SK-N-SH treated with all-trans-retinoic acid at 6 μM for 48 hours (cell line): Measurements from ENCODE around the gene CAV1.
A peak's percentile ranks its signal among the peaks of the same experiment; 100 is the strongest.

ENCODE experiments used
- ATAC-seq: fragments of 200-7000 bp; cut with Tn5 transposase; 3 replicates; pipeline ENCODE4 v1.9.1; 2020; ENCODE audit warnings: mild to moderate bottlenecking, moderate library complexity
- BACH2 ChIP-seq: fragments of 250-450 bp; sonication (Bioruptor Pico); IDR thresholded peaks from 2 replicates; pipeline ENCODE4 v1.9.0; 2021; ENCODE audit warnings: mild to moderate bottlenecking, borderline replicate concordance
- CSDC2 ChIP-seq: fragments of 250-450 bp; sonication (Bioruptor Pico); IDR thresholded peaks from 2 replicates; pipeline ENCODE4 v1.5.0; 2020; ENCODE audit warnings: mild to moderate bottlenecking, moderate library complexity
- ESRRG ChIP-seq: fragments of 250-450 bp; sonication (Bioruptor Pico); IDR thresholded peaks from 2 replicates; pipeline ENCODE4 v1.6.1; 2021; ENCODE audit warnings: mild to moderate bottlenecking
- GLIS3 ChIP-seq: fragments of 250-450 bp; sonication (Bioruptor Pico); IDR thresholded peaks from 2 replicates; pipeline ENCODE4 v1.5.0; 2020; ENCODE audit warnings: mild to moderate bottlenecking, moderate library complexity
- ISL1 ChIP-seq: fragments of 250-450 bp; sonication (Bioruptor Pico); IDR thresholded peaks from 2 replicates; pipeline ENCODE4 v2.1.2; 2022; ENCODE audit warnings: mild to moderate bottlenecking, moderate library complexity
- OSR1 ChIP-seq: fragments of 250-450 bp; sonication (Bioruptor Pico); IDR thresholded peaks from 2 replicates; pipeline ENCODE4 v1.8.0; 2022; ENCODE audit warnings: moderate library complexity, mild to moderate bottlenecking, inconsistent platforms
- PPARA ChIP-seq: fragments of 250-450 bp; sonication (Bioruptor Pico); IDR thresholded peaks from 2 replicates; pipeline ENCODE4 v1.5.0; 2020; ENCODE audit warnings: mild to moderate bottlenecking, borderline replicate concordance
- RARB ChIP-seq: fragments of 250-450 bp; sonication (Bioruptor Pico); IDR thresholded peaks from 2 replicates; pipeline ENCODE4 v1.8.0; 2021; ENCODE audit warnings: mild to moderate bottlenecking, moderate library complexity
- SNAI2 ChIP-seq: fragments of 250-450 bp; sonication (Bioruptor Pico); IDR thresholded peaks from 2 replicates; pipeline ENCODE4 v1.5.0; 2020; ENCODE audit warnings: mild to moderate bottlenecking, moderate library complexity
- TCF4 ChIP-seq: fragments of 250-450 bp; sonication (Bioruptor Pico); IDR thresholded peaks from 2 replicates; pipeline ENCODE4 v1.8.0; 2021; ENCODE audit warnings: mild to moderate bottlenecking, moderate library complexity, borderline replicate concordance
- ZC3H10 ChIP-seq: fragments of 250-450 bp; sonication (Bioruptor Pico); IDR thresholded peaks from 2 replicates; pipeline ENCODE4 v1.5.1; 2021; ENCODE audit warnings: mild to moderate bottlenecking, moderate library complexity
- ZFP3 ChIP-seq: fragments of 250-450 bp; sonication (Bioruptor Pico); IDR thresholded peaks from 2 replicates; pipeline ENCODE4 v1.5.0; 2020; ENCODE audit warnings: mild to moderate bottlenecking, moderate library complexity
- ZFP30 ChIP-seq: fragments of 450-650 bp; formaldehyde crosslinking; IDR thresholded peaks from 2 replicates; pipeline ENCODE4 v1.5.0; 2022; ENCODE audit warnings: mild to moderate bottlenecking, moderate library complexity
- ZNF565 ChIP-seq: fragments of 450-650 bp; formaldehyde crosslinking; conservative IDR thresholded peaks from 2 replicates; pipeline ENCODE4 v1.5.0; 2020; ENCODE audit warnings: low read depth, mild to moderate bottlenecking, moderate library complexity
- ZNF70 ChIP-seq: fragments of 450-650 bp; formaldehyde crosslinking; IDR thresholded peaks from 2 replicates; pipeline ENCODE4 v1.5.0; 2020; ENCODE audit warnings: mild to moderate bottlenecking, moderate library complexity
- ZNF8 ChIP-seq: fragments of 450-650 bp; formaldehyde crosslinking; IDR thresholded peaks from 2 replicates; pipeline ENCODE4 v1.5.0; 2020; ENCODE audit warnings: mild to moderate bottlenecking, moderate library complexity
- TF ChIP-seq, protein P1 (sequence below): fragments of 250-450 bp; sonication (Bioruptor Pico); IDR thresholded peaks from 2 replicates; pipeline ENCODE4 v1.8.0; 2021; ENCODE audit warnings: low read depth, mild to moderate bottlenecking, moderate library complexity, borderline replicate concordance
- TF ChIP-seq, protein P2 (sequence below): fragments of 250-450 bp; sonication (Bioruptor Pico); IDR thresholded peaks from 2 replicates; pipeline ENCODE4 v1.8.0; 2020; ENCODE audit warnings: mild to moderate bottlenecking, moderate library complexity, borderline replicate concordance
- TF ChIP-seq, protein P3 (sequence below): fragments of 250-450 bp; sonication (Bioruptor Pico); IDR thresholded peaks from 2 replicates; pipeline ENCODE4 v1.5.1; 2021; ENCODE audit warnings: mild to moderate bottlenecking, moderate library complexity
- TF ChIP-seq, protein P4 (sequence below): fragments of 250-450 bp; sonication (Bioruptor Pico); IDR thresholded peaks from 2 replicates; pipeline ENCODE4 v1.5.1; 2020; ENCODE audit warnings: low read depth, mild to moderate bottlenecking, moderate library complexity
- TF ChIP-seq, protein P5 (sequence below): fragments of 250-450 bp; sonication (Bioruptor Pico); IDR thresholded peaks from 2 replicates; pipeline ENCODE4 v1.5.0; 2020; ENCODE audit warnings: mild to moderate bottlenecking, moderate library complexity

Gene CAV1

DNA sequence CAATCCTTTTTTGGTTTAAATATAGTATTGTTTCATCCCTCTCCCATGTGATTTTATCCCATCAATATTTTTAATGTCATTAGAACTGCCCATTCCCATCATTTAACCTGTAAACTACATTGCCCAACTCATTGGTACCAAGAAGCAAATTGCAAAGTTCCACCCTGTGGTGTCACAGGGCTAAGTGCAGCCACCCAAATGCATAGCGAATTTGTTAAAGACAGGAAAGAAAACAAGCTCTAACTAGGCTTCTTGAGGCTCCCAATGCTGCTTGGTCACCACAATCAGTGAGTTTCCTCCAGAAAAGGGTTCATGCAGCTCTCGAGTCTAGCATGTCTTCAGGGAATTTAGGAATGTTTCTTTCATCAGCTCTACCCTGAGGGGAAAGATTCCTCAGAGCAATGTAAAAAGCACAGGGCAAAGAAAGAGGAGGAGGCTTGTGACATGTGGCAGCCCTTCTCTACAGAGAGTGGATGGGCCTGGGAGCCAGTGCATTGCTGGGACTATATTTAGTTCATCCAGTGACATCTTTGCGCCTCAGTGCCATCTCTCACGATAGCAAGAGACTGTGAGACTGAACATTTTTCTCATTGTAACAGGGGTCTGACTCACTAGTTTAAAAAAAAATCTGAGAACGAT, 58.1 kb downstream of the CAV1 start:
- TF ChIP-seq RARB (no peak), ZFP30 (CRISPR knock-in tag) (no peak), ZFP3 (CRISPR knock-in tag) (no peak), ISL1 (CRISPR knock-in tag) (no peak), BACH2 (CRISPR knock-in tag) (no peak), ZNF70 (CRISPR knock-in tag) (no peak), ZNF565 (CRISPR knock-in tag) (no peak), ESRRG (CRISPR knock-in tag) (no peak), CSDC2 (no peak), OSR1 (no peak), TCF4 (no peak), ZC3H10 (no peak), PPARA (CRISPR knock-in tag) (no peak), ZNF8 (CRISPR knock-in tag) (no peak), SNAI2 (CRISPR knock-in tag) (no peak), GLIS3 (CRISPR knock-in tag) (no peak)
- TF ChIP-seq, protein P1, sequence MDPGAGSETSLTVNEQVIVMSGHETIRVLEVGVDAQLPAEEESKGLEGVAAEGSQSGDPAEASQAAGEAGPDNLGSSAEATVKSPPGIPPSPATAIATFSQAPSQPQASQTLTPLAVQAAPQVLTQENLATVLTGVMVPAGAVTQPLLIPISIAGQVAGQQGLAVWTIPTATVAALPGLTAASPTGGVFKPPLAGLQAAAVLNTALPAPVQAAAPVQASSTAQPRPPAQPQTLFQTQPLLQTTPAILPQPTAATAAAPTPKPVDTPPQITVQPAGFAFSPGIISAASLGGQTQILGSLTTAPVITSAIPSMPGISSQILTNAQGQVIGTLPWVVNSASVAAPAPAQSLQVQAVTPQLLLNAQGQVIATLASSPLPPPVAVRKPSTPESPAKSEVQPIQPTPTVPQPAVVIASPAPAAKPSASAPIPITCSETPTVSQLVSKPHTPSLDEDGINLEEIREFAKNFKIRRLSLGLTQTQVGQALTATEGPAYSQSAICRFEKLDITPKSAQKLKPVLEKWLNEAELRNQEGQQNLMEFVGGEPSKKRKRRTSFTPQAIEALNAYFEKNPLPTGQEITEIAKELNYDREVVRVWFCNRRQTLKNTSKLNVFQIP (CRISPR knock-in tag): no peak
- TF ChIP-seq, protein P2, sequence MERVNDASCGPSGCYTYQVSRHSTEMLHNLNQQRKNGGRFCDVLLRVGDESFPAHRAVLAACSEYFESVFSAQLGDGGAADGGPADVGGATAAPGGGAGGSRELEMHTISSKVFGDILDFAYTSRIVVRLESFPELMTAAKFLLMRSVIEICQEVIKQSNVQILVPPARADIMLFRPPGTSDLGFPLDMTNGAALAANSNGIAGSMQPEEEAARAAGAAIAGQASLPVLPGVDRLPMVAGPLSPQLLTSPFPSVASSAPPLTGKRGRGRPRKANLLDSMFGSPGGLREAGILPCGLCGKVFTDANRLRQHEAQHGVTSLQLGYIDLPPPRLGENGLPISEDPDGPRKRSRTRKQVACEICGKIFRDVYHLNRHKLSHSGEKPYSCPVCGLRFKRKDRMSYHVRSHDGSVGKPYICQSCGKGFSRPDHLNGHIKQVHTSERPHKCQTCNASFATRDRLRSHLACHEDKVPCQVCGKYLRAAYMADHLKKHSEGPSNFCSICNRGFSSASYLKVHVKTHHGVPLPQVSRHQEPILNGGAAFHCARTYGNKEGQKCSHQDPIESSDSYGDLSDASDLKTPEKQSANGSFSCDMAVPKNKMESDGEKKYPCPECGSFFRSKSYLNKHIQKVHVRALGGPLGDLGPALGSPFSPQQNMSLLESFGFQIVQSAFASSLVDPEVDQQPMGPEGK: no peak
- TF ChIP-seq, protein P3, sequence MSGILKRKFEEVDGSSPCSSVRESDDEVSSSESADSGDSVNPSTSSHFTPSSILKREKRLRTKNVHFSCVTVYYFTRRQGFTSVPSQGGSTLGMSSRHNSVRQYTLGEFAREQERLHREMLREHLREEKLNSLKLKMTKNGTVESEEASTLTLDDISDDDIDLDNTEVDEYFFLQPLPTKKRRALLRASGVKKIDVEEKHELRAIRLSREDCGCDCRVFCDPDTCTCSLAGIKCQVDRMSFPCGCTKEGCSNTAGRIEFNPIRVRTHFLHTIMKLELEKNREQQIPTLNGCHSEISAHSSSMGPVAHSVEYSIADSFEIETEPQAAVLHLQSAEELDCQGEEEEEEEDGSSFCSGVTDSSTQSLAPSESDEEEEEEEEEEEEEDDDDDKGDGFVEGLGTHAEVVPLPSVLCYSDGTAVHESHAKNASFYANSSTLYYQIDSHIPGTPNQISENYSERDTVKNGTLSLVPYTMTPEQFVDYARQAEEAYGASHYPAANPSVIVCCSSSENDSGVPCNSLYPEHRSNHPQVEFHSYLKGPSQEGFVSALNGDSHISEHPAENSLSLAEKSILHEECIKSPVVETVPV: no peak
- TF ChIP-seq, protein P4, sequence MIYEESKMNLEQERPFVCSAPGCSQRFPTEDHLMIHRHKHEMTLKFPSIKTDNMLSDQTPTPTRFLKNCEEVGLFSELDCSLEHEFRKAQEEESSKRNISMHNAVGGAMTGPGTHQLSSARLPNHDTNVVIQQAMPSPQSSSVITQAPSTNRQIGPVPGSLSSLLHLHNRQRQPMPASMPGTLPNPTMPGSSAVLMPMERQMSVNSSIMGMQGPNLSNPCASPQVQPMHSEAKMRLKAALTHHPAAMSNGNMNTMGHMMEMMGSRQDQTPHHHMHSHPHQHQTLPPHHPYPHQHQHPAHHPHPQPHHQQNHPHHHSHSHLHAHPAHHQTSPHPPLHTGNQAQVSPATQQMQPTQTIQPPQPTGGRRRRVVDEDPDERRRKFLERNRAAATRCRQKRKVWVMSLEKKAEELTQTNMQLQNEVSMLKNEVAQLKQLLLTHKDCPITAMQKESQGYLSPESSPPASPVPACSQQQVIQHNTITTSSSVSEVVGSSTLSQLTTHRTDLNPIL (CRISPR knock-in tag): no peak
- ATAC-seq: peak; percentile 89

DNA sequence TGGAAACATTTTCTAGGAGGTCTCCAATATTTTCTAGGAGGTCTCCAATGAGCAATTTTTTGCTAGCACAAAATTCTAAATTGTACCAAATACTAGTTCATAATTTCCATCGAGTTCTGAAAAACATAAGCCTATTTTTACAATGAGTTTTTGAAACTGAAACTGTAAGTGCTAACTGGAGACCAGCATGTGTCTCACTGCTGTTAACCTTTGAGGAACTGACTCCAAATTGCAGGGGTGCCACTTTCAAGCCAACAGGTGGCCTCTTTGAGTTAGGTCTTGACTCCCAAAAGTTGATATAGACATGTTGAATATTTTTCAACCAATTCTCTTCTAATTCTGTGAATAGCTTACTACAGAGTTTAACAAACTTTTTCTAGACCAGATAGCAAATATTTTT, 58.8 kb downstream of the CAV1 start:
- peak; percentile 6; the same call in 1 of the 3 replicates for ATAC-seq

More for the DNA sequence above, 58.8 kb downstream of the CAV1 start:
- TF ChIP-seq, protein P3: no peak
- TF ChIP-seq, protein P5, sequence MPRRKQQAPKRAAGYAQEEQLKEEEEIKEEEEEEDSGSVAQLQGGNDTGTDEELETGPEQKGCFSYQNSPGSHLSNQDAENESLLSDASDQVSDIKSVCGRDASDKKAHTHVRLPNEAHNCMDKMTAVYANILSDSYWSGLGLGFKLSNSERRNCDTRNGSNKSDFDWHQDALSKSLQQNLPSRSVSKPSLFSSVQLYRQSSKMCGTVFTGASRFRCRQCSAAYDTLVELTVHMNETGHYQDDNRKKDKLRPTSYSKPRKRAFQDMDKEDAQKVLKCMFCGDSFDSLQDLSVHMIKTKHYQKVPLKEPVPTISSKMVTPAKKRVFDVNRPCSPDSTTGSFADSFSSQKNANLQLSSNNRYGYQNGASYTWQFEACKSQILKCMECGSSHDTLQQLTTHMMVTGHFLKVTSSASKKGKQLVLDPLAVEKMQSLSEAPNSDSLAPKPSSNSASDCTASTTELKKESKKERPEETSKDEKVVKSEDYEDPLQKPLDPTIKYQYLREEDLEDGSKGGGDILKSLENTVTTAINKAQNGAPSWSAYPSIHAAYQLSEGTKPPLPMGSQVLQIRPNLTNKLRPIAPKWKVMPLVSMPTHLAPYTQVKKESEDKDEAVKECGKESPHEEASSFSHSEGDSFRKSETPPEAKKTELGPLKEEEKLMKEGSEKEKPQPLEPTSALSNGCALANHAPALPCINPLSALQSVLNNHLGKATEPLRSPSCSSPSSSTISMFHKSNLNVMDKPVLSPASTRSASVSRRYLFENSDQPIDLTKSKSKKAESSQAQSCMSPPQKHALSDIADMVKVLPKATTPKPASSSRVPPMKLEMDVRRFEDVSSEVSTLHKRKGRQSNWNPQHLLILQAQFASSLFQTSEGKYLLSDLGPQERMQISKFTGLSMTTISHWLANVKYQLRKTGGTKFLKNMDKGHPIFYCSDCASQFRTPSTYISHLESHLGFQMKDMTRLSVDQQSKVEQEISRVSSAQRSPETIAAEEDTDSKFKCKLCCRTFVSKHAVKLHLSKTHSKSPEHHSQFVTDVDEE (CRISPR knock-in tag): no peak
- TF ChIP-seq ZFP30 (CRISPR knock-in tag): no peak
